Activated naive CD4-positive, alpha-beta T cell treated with anti-CD3 and anti-CD28 coated beads, Interleukin-2, amount 50 U/mL, for 72 hours (primary cell): Measurements from ENCODE around the gene GABRR1. TPM values are rescaled to one million over a fixed set of nuclear protein-coding genes. Genes with fewer than 3 reads are reported as not detected.
"Not testable (repeated sequence)": the region's sequence is repeated elsewhere in the genome, so short reads cannot be mapped to it uniquely, and the experiment has no call there.

Experiments
- ATAC-seq, 2 donors: fragments of 150-1000 bp; cut with Tn5 transposase; 2 replicates each; pipeline ENCODE4 v1.10.0; 2021; ENCODE audit warnings: mild to moderate bottlenecking in 2 of 2, moderate library complexity in 2 of 2
- DNase-seq, 2 donors: peaks; one replicate each; pipeline ENCODE4 v3.0.0; 2021 to 2022; ENCODE audit warnings: low spot score in 2 of 2
- H3K27ac Mint-ChIP-seq, 2 donors: one replicate each; pipeline ENCODE4 v1.8.0; 2022; ENCODE audit warnings: mild to moderate bottlenecking in 2 of 2, mixed read lengths in 2 of 2
- H3K36me3 Mint-ChIP-seq, 2 donors: one replicate each; pipeline ENCODE4 v1.8.0; 2022; ENCODE audit warnings: mixed read lengths in 2 of 2
- H3K9me3 Mint-ChIP-seq, 2 donors: one replicate each; pipeline ENCODE4 v1.8.0; 2022; ENCODE audit warnings: mixed read lengths in 2 of 2
- total RNA-seq, 2 donors: library from RNA; stranded (reverse); gene quantifications; one replicate each; pipeline ENCODE4 v1.2.3, GENCODE V29; 2022

GABRR1 gene
- total RNA-seq, 2 donors from 2014 or later: not detected

- H3K9me3 Mint-ChIP-seq: no peaks in the 10 kb centered on the region
- DNase-seq (peak in 1 of 2 donors; percentile 41), ATAC-seq (peak; percentile 83 to 84)
- peak overlapping the region; percentile 96 to 99 for H3K27ac Mint-ChIP-seq
- peaks cover 24 to 27% of the 10 kb centered on the region in 2 donors for H3K36me3 Mint-ChIP-seq
Measured at GRCh38 chr6:89145091-89145955, 71.8 kb downstream of the GABRR1 start.

DNA sequence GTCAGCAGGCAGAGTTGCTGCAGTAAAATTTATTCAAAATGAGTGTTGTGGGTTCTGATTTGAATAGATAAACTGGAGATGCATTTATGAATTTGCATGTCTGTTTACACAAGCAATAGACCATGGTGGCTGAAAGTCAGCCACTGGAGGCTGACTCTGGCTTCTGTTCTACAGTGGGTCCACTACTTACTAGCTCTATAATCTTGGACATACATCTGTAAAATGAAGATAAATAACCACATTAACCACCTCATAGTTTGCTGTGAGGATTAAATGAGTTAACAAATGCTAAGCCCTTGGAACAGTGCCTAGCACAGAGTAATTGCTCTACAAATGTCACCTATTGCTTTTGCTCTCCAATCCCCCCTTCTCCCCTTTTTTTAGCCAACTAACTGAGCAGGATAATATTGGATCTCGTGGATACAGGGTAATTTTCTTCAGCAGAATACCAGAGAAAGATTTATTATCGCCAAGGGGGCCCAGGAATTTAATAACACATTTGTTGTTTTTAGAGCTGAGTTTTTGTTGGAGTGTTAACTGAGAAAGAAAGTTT lies 72.7 kb downstream of the GABRR1 start:
- peak in 1 of 2 donors; percentile 49 for ATAC-seq

DNA sequence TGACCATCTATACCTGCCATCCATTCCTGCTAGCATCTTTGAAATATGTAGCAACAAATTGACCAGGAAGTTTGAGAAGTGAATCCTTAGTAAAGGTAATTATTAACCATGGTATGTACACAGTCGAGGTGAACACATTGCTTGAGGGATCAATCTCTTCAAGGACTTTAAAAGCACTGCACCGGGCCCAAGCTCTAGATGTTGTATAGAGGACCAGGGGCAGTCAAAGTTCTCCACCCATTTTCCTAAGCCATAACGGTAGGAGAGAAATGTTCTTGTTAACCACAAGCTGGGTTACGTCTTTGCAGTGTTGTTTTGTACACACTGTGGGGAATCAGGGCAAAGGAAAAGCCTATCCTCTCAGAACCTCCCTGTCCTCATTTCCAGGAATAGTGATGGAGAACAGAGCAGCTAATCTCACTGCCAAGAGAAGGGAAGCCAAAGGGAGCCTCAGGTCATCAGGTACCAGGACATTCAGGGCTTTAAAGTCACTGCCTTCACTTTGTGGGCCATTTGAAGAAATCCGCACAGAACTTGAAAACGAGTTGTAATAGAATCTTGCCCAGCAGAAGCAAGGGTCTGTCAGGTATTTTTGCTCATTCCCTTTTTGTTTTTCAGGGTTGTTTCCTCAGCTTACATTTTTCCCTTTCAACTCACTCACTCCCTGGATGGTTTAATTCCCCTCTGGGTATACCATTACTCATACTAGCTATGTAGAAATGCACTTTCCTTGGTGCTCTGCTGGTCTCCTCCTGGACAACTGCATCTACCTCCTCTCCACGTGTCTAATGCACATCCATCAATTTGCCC lies 76.6 kb downstream of the GABRR1 start:
- H3K36me3 Mint-ChIP-seq: no peaks in the 10 kb centered on the region
- ATAC-seq: no peak
- no peaks in the 10 kb centered on the region for H3K9me3 Mint-ChIP-seq
- no peak overlapping the region for H3K27ac Mint-ChIP-seq
- no peak for DNase-seq

More for the DNA sequence above, 72.7 kb downstream of the GABRR1 start:
- Mint-ChIP-seq H3K36me3 (peaks cover 20 to 22% of the 10 kb centered on the region in 2 donors), H3K9me3 (no peaks in the 10 kb centered on the region), H3K27ac (no peak overlapping the region)
- DNase-seq: peak in 1 of 2 donors; percentile 7

- Mint-ChIP-seq H3K36me3 (no peaks in the 10 kb centered on the region), H3K27ac (no peak overlapping the region), H3K9me3 (no peaks in the 10 kb centered on the region)
- ATAC-seq: no peak
- DNase-seq: no peak
Measured at GRCh38 chr6:89139509-89140346, 77.4 kb downstream of the GABRR1 start.

DNA sequence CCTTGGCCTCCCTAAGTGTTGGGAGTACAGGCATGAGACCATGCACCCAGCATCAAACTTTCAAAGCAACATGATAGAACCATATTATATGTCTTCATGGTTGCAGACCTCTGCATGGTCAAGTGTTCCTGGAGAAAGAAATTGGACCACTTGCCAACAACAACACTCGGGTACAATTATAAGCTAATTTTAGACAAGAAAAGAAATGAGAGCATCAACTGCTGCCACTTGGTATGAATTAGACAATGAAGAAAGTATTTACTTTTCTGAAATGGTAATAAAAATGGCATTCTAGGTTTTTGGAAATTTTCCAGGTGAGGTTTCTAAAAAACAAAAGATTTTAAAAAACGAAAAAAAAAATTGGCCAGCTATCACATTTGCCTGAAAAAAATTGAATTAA lies 79.0 kb downstream of the GABRR1 start:
- Mint-ChIP-seq H3K36me3 (no peaks in the 10 kb centered on the region), H3K27ac (no peak overlapping the region), H3K9me3 (no peaks in the 10 kb centered on the region)
- no peak for DNase-seq
- ATAC-seq: no peak

DNA sequence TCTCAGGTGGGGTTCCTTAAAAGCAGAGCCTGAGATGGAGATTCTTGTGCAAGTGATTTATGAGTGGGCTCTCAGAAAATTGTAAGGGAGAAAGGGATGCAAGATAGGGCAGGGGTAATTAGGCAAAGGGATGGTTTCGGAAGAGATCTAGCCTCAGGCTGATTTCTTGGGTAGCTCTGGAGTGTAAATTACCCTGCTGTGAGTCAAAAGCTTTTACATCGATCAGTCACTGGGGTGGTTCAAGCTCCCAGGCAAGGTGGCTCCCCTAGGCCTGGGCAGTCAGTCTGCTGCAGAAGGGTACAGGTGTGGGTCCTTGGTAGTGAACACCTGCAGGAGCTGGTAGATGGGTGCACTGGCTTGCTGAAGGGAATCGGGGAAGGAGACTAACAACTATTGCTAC lies 82.4 kb downstream of the GABRR1 start:
- ATAC-seq (no peak), DNase-seq (no peak)
- Mint-ChIP-seq H3K27ac (no peak overlapping the region), H3K36me3 (no peaks in the 10 kb centered on the region), H3K9me3 (no peaks in the 10 kb centered on the region)

DNA sequence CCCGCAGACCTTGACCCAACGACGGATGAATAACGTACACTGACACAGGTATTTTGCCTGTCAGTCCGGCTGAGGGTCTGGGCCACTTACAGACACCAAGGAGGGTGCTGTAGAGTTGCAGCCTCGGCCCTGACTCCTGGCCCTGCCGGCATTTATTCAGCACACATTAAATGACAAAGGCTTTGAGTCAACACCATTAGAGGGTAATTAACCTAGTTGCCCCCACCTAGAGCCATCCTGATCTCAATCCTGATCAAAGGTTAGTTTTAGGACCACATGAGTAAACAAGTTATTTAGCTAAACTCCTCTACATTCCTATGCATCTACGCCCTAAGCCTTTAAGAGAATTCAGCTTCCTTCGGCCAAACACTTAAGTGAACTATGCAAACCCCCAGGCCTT lies 83.2 kb downstream of the GABRR1 start:
- H3K27ac Mint-ChIP-seq: no peak overlapping the region

DNA sequence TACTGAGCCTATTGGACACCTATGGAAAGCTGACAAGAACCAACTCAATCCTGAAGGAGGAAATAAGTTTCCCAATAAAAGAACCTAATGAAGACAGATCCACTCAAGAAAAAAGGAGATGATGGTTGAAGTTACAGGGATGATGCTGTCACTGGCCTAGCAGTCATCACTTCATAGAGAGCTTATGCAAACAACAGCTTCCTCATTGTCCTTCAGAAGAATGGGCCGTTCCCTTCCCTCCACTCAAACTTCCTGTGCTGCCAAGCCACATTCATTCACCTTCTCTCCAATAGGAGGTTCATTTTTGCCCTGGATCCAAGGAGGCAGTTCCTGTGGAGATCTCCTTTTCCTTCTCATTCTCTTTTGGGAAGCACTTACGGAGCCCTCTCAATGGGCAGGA lies 85.1 kb downstream of the GABRR1 start:
- no peak for DNase-seq
- Mint-ChIP-seq H3K9me3 (peaks cover 4 to 7% of the 10 kb centered on the region in 2 donors), H3K36me3 (peaks cover 5 to 8% of the 10 kb centered on the region in 2 donors), H3K27ac (no peak overlapping the region)
- ATAC-seq: no peak

More for the DNA sequence above, 83.2 kb downstream of the GABRR1 start:
- DNase-seq (no peak), ATAC-seq (no peak)
- Mint-ChIP-seq H3K9me3 (peaks cover 0 to under 1% of the 10 kb centered on the region in 2 donors), H3K36me3 (peaks cover 0 to under 1% of the 10 kb centered on the region in 2 donors)

GRCh38 chr6:89131599-89131998 lies 85.6 kb downstream of the GABRR1 start:
- H3K27ac Mint-ChIP-seq: no peak overlapping the region
- ATAC-seq (no peak), DNase-seq (no peak)
- peaks cover 5 to 8% of the 10 kb centered on the region in 2 donors for H3K36me3 Mint-ChIP-seq
- H3K9me3 Mint-ChIP-seq: peaks cover 4 to 7% of the 10 kb centered on the region in 2 donors

DNA sequence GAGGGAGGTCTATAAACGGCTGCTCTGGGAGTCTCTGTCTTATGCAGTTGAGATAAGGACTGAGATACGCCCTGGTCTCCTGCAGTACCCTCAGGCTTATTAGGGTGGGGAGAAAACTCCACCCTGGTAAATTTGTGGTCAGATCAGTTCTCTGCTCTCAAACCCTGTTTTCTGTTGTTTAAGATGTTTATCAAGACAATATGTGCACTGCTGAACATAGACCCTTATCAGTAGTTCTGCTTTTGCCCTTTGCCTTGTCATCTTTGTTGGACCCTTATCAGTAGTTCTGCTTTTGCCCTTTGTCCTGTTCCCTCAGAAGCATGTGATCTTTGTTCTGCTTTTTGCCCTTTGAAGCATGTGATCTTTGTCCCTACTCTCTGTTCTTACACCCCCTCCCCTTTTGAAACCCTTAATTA lies 88.9 kb downstream of the GABRR1 start:
- not testable (repeated sequence) for DNase-seq, H3K9me3 Mint-ChIP-seq, H3K27ac Mint-ChIP-seq, ATAC-seq, H3K36me3 Mint-ChIP-seq

Other genes starting within 250 kb of the GABRR1 start
- 100 to 1,000 TPM in 1 of 2 donors, 10 to 100 TPM in 1; 97.3 to 150 TPM for gene PNRC1, start 136.6 kb downstream of the GABRR1 start, total RNA-seq
- gene SRSF12, start 99.3 kb downstream of the GABRR1 start, total RNA-seq: under 1 TPM; 0.48 to 0.53 TPM
- gene PM20D2, start 71.3 kb downstream of the GABRR1 start, total RNA-seq: 10 to 100 TPM in 1 of 2 donors, 1 to 10 TPM in 1; 5.5 to 17.6 TPM
- under 1 TPM; 0.14 to 0.29 TPM for gene GABRR2, start 97.9 kb upstream of the GABRR1 start, total RNA-seq
- 10 to 100 TPM; 15.2 to 20.5 TPM for gene UBE2J1, start 135.4 kb upstream of the GABRR1 start, total RNA-seq
- gene RRAGD, start 194.9 kb upstream of the GABRR1 start, total RNA-seq: 10 to 100 TPM; 20.2 to 20.5 TPM
- 1 to 10 TPM; 2.6 to 5.8 TPM for gene ANKRD6, start 215.8 kb upstream of the GABRR1 start, total RNA-seq